Gastroesophageal sphincter (tissue), 3 donors: Measurements from ENCODE around the gene PRKN.

Experiments used
- CTCF ChIP-seq, 4 experiments: fragments of 200-600 bp in 2 of 4; fragments of 450-650 bp in 2 of 4; sonication (generic) in 1 of 4; IDR thresholded peaks; one replicate each; pipeline ENCODE4 v1.5.1; 2017 to 2019; ENCODE audit warnings: antibody characterized with exemption in 4 of 4, mild to moderate bottlenecking in 2 of 4, moderate library complexity in 2 of 4
- POLR2A ChIP-seq, 2 donors: fragments of 450-650 bp; IDR thresholded peaks; one replicate each; pipeline ENCODE4 v1.6.1; 2017; ENCODE audit warnings: antibody characterized with exemption in 2 of 2, mild to moderate bottlenecking in 2 of 2, moderate library complexity in 1 of 2

DNA sequence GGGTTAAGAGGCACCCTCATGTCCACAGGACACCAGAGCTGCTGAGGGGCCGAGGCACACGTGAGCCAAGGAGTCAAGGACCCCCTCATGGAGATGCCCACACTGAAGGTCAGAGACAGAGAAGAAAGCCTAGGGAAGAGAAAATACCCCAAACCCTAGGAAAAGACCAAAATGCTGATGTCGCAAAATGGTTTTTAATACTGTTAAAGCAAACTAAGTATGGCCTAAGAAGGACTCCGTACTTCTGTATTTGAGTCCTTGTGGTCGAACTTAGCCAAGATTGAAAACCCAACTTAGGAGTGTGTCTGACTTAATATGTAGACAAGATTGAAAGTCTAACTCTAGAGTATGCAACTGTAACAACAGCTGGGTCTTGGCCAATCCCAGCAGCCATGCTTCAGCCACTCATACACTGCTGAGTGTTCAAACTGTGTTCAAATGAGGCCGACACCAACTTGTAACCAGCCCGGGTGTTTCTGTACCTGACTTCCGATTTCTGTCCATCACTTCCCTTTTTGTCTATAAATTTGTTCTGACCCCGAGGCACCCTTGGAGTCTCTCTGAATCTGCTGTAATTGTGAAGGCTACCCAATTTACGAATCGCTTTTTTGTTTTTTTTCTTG is 1361.2 kb downstream of the PRKN start:
- TF ChIP-seq CTCF (IDR thresholded peaks at IDR 0.05) = no peak
- no peak for TF ChIP-seq POLR2A (IDR thresholded peaks at IDR 0.05)
